ENCODE measurements around the gene SRSF4. TPM values are rescaled to one million over a fixed set of nuclear protein-coding genes. Genes with fewer than 3 reads are reported as not detected.
"Not testable (repeated sequence)": the region's sequence is repeated elsewhere in the genome, so short reads cannot be mapped to it uniquely, and the experiment has no call there.

The SRSF4 gene
- total and polyA plus RNA-seq, 3 donors from 2014 or later: 63.2 to 81.7 (median 77.1) TPM

DNA sequence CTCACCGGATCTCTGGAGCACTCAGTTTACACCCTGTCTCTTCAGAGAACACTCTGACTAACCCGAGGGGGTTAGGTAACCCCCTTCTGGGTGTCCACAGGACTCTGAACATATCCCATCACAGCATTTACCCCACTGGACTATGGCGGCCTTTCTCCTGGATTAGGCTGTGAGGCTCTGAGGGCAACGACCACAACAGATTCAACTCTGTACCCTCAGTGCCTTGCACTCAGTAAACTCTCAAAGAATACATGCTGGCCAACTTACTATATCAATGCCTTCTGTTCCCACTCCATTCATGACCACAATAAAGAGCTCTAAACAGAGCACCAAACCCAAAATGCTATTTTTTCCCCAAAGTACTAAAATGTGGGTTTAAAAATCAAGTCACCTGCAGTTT, 43.7 kb upstream of the SRSF4 start:
- 91 to 92% methylated on average over 4 of the region's 4 CpGs for WGBS, 2 donors
- TF ChIP-seq, protein P1, sequence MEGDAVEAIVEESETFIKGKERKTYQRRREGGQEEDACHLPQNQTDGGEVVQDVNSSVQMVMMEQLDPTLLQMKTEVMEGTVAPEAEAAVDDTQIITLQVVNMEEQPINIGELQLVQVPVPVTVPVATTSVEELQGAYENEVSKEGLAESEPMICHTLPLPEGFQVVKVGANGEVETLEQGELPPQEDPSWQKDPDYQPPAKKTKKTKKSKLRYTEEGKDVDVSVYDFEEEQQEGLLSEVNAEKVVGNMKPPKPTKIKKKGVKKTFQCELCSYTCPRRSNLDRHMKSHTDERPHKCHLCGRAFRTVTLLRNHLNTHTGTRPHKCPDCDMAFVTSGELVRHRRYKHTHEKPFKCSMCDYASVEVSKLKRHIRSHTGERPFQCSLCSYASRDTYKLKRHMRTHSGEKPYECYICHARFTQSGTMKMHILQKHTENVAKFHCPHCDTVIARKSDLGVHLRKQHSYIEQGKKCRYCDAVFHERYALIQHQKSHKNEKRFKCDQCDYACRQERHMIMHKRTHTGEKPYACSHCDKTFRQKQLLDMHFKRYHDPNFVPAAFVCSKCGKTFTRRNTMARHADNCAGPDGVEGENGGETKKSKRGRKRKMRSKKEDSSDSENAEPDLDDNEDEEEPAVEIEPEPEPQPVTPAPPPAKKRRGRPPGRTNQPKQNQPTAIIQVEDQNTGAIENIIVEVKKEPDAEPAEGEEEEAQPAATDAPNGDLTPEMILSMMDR (IDR thresholded peaks at IDR 0.05): no peak
- no peak for TF ChIP-seq POLR2A (IDR thresholded peaks at IDR 0.05)
- intact Hi-C loops (cut with DNase I; ENCODE audit: low total_unique reads): no loop called here

DNA sequence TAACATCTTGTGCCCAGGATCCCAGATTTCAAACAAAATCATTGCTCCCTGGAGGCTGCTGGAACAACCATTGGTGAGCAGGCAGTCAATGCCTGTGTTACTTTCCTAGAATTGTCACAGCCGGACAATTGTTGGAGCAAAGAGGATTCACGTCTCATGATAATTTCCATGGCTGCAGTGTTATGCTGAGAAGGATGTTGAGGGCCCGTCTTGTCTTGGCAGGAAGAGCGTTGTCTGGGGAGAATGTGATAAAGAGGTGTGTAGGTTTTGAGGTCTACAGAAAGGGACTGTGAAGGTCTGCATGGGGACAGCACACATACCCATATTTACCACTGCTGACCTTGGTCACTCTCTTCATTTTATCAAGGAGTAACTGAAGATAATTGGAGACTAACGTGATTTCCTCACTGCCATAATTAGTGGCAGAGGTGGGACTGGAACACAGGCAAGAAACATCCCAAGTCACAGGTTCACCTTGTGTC, 42.7 kb upstream of the SRSF4 start:
- 76% methylated on average over 5 of the region's 5 CpGs for WGBS, 2 donors
- Histone ChIP-seq H3K4me3 (no peak overlapping the region), H3K4me1 (peaks cover under 1% of the 10 kb centered on the region), H3K36me3 (ENCODE audit: low read depth, missing control alignments) (no peaks in the 10 kb centered on the region), H3K27me3 (no peaks in the 10 kb centered on the region), H3K9me3 (no peaks in the 10 kb centered on the region), H3K27ac (no peak overlapping the region)
- intact Hi-C loops (cut with DNase I; ENCODE audit: low total_unique reads): no loop called here
- no peak for TF ChIP-seq POLR2A (IDR thresholded peaks at IDR 0.05)
- TF ChIP-seq, protein P1 (IDR thresholded peaks at IDR 0.05): no peak
- no peak for DNase-seq

More for the DNA sequence above, 43.7 kb upstream of the SRSF4 start:
- Histone ChIP-seq H3K4me1 (peaks cover 9% of the 10 kb centered on the region), H3K27me3 (no peaks in the 10 kb centered on the region), H3K27ac (no peak overlapping the region), H3K9me3 (no peaks in the 10 kb centered on the region), H3K36me3 (ENCODE audit: low read depth, missing control alignments) (no peaks in the 10 kb centered on the region), H3K4me3 (no peak overlapping the region)
- DNase-seq: no peak

DNA sequence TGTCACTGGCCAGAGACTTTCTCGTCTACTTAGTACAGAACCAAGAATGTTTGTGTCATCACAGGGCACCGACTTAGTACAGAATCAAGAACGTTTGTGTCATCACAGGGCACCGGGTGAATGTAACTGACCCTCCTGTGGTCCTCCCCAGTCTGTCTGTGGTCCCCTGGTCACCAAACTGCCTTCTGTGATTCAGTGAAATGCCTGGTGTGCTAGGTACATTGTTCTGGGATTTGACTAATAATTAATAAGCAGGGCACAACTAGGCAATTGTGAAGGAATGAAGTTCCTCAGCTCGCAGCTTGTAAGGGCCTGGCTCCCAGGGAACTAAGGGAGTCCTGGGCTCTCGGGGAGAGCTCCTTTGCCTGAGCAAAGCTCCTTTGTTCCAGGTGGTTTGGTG, 41.8 kb upstream of the SRSF4 start:
- H3K27me3 ChIP-seq: no peaks in the 10 kb centered on the region
- no peak overlapping the region for H3K27ac ChIP-seq
- WGBS, 2 donors: 87 to 91% methylated on average over 5 to 6 of the region's 6 CpGs
- H3K9me3 ChIP-seq: no peaks in the 10 kb centered on the region
- H3K4me1 ChIP-seq: no peaks in the 10 kb centered on the region
- no peaks in the 10 kb centered on the region for H3K36me3 ChIP-seq (ENCODE audit: low read depth, missing control alignments)
- no peak overlapping the region for H3K4me3 ChIP-seq
- TF ChIP-seq, protein P1 (IDR thresholded peaks at IDR 0.05): no peak
- no peak for TF ChIP-seq POLR2A (IDR thresholded peaks at IDR 0.05)
- intact Hi-C loops (cut with DNase I; ENCODE audit: low total_unique reads): no loop called here
- no peak for DNase-seq

DNA sequence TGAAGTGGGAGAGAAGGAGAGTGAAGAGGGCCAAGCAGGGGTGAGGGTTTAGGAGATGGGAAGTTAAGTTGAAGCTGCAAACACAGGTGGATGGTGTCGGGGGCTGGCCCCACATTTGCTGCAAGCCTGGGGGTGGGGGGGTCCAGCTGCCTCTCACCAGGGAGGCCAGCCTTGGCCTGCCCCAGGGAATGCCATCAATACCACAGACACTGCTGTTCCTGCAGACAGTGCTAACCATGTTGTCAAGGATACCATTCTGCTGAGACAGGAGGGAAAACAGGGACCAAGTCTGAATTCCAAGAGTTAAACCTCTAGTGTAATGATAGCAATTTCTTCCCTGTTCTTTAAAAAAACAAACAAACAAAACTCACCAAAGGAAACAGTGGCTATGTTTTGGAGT, 41.0 kb upstream of the SRSF4 start:
- WGBS, 2 donors: 82 to 90% methylated on average over 1 of the region's 1 CpG

DNA sequence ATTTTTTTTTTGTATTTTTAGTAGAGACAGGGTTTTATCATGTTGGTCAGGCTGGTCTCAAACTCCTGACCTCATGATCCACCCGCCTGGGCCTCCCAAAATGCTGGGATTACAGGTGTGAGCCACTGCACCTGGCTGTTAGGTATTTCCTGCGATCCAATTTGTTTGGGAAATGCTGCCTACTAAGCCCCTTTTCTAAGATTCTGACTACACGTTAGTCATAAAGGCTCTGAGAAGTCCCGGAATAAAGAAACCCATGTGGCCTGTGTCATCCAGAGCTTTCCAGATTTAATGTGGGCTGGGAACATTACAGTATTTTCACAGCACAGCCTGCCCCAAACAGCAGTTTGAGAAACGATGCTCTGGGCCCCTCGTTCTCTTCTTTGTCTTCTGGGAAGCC, 40.6 kb upstream of the SRSF4 start:
- H3K36me3 ChIP-seq (ENCODE audit: low read depth, missing control alignments); intact Hi-C loops (cut with DNase I; ENCODE audit: low total_unique reads); H3K4me3 ChIP-seq; H3K4me1 ChIP-seq; DNase-seq; H3K9me3 ChIP-seq; H3K27ac ChIP-seq; H3K27me3 ChIP-seq: not testable (repeated sequence)
- 89 to 91% methylated on average over 6 of the region's 6 CpGs for WGBS, 2 donors

More for the DNA sequence above, 41.0 kb upstream of the SRSF4 start:
- Histone ChIP-seq H3K9me3 (no peaks in the 10 kb centered on the region), H3K27ac (no peak overlapping the region), H3K4me1 (no peaks in the 10 kb centered on the region), H3K4me3 (no peak overlapping the region), H3K36me3 (ENCODE audit: low read depth, missing control alignments) (no peaks in the 10 kb centered on the region), H3K27me3 (no peaks in the 10 kb centered on the region)
- TF ChIP-seq POLR2A (IDR thresholded peaks at IDR 0.05): no peak
- TF ChIP-seq, protein P1 (IDR thresholded peaks at IDR 0.05): no peak
- intact Hi-C loops (cut with DNase I; ENCODE audit: low total_unique reads): no loop called here
- DNase-seq: no peak

All from testis (tissue), 3 donors.